HG03060 (cell line): ENCODE measurements around the gene CEP95.

Experiments used
- ATAC-seq: cut with Tn5 transposase; IDR thresholded peaks from one replicate; pipeline ENCODE4 v1.9.1; 2021; ENCODE audit warnings: low read depth, moderate number of reproducible peaks; ENCODE audit not compliant: unreplicated experiment

CEP95 gene

DNA sequence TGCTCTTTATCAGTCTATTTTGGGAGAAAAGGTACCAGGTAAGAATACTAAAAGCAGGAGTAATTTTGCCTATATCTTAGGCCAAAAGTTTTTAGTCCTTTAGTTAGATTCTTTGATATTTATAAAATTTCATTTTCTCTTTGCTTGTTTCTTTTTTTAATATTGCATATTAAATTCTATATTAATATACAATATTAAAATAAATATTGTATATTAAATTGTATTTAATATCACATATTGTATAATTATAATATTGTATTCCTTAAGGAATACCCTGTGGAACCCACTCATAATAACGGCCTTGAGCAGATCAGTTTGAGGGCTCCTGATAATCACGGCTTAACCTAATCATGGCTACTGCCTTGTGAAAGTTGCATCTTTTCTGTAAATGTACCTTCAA lies 1.9 kb downstream of the CEP95 start:
- no peak for ATAC-seq

DNA sequence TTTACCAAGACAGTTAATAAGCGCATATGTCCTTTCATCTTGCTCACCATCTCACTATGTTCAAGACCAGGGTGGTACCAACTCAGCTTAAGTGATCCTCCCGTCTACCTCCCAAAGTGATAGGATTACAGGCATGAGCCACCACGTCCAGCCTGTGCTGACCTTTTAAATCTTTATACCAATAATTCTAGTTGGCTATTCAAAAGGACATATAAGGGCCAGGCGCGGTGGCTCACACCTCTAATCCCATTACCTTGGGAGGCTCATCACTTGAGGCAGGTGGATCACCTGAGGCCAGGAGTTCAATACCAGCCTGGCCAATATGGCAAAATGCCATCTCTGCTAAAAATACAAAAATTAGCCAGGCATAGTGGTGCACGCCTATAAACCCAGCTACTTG lies 2.4 kb downstream of the CEP95 start:
- no peak for ATAC-seq

DNA sequence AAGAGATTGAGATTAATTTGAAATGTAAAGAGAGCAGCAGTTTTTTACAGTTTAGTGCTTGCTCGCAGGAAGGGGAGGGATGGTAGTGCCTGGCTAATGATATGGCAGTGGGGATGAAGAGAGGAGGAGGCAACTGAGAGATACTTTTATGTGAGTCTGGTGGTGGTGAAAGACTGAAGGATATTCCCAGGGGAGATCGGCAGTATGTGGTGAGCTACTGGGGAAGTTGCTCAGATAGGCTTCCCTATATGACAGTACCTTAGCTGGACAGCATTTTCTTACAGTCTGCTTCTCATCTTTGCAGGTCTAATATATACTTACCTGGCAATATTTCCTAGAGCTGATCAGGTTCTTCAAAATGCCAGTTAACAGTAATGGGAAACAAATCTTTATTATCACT lies 8.6 kb downstream of the CEP95 start:
- no peak for ATAC-seq

DNA sequence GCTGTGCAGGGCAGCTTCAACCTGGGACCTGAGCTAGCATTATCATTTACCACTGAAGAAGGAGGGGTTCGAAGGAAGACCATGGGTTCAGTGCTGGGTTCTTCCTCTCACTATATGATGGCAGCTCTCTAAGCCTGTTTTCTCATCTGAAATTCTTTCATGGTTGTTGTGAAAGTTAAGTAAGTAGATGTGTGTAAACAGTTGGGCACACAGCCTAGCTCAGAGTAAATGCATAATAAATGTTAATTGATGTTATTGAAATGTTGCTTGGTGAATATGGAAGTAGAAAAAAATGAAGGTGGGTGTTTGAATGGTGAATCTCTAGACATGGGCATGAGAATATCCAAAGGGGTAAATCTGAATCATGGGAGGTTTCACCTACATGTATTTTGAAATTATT lies 9.1 kb downstream of the CEP95 start:
- ATAC-seq = no peak

DNA sequence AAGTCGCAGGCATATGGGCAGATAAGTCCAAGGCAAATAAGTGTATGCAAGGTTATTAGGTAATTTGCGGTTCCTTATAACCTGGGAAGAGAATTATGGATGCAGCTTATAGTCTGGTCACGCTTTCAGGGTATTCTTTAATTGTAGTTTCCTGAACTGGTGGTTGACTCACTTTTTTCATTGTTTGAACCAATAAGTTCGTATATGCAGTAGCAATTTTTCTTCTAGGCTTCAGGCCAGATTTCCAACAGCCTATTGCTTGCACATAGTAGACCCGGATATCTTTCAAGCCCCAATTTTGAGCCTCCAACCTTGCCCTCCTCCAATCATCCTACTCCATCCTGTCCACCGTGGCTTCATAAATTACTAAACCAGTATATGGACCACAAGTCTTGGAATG lies 12.8 kb downstream of the CEP95 start:
- ATAC-seq = no peak

DNA sequence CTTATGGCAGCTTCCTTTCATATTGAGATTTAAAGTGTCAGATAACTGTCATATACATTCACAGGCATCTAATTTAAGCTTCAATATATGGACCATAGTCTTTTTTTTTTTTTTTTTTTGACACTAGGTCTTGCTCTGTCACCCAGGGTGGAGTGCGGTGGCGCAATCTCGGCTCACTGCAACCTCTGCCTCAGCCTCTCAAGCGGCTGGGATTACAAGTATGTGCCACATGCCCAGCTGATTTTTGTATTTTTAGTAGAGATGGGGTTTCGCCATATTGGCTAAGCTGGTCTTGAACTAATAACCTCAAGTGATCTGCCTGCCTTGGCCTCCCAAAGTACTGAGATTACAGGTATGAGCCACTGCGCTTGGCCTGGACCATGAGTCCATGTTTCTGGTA lies 13.6 kb downstream of the CEP95 start:
- ATAC-seq = no peak

DNA sequence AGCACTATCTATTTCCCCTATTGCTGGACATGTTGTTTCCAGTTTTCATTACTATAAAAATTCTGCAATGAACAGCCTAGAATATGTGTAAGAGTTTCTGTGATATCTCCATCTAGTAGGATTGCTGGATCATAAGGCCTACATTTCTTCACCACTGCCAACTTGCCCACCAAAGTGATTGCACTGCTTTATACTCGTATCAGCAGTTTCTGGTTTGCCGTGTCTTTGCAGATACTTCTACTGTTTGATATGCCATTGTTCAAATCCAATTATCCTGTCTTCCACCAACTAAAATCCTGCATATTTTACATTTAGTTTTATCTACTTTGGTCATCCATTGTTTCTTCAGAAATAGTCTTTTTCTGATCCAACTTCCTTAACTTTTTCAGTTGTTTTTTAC lies 21.1 kb downstream of the CEP95 start:
- ATAC-seq = no peak

DNA sequence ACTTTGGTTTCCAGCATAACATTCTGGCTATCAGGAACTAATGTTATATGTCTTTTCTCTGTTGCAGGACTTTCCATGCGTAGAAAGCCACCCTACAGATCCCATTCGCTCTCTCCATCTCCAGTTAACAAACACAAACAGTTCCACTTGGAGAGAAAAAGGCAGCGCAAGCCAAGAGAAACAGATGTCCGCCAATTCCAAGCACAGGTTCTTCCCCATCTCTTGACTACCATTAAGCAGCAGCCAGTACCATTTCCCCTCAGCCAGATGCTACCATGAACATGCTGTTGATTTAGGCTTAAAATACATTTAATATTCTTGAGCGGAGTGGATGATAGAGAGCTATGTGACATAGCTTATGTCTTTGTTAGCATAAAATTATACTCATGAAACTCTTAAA lies 22.4 kb downstream of the CEP95 start:
- ATAC-seq = no peak

DNA sequence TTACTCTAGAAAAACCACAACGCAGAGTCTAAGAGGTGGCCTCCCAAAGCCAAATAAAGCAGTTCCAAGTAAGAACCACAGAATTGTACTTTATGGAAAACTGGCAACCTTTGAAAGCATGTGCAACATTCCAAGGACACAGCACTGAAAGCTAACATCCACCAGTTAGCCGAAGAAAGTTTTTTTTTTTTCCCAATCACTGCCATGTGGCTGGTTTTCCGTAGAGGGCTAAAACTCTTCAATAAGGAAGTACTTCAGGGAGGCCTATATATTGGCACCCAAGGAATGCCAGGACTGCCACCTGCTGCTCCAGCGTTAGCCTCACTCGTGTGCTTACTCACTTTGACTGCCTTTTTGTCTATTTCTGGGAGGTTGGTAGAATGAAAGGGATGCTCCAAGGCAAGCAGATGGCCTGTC lies 25.2 kb downstream of the CEP95 start:
- ATAC-seq = no peak

DNA sequence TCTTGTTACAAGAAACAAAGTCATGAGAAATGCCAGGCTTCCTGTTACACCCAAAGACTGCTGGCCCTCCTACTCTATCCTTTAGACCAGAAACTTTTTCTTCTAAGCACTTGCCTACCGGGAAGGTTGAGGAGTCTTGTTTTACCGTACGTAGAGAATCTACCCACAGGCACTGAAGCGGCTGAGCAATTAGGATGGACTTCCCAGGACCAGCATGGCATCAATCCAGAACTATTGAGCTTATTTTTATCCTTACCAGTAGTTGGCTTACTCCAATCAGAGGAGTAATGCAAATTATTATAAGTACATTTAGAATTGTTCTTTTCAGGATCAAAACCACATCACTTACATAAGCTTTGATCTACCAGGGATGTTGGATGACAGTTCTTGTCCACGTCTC lies 25.6 kb downstream of the CEP95 start:
- ATAC-seq = no peak

DNA sequence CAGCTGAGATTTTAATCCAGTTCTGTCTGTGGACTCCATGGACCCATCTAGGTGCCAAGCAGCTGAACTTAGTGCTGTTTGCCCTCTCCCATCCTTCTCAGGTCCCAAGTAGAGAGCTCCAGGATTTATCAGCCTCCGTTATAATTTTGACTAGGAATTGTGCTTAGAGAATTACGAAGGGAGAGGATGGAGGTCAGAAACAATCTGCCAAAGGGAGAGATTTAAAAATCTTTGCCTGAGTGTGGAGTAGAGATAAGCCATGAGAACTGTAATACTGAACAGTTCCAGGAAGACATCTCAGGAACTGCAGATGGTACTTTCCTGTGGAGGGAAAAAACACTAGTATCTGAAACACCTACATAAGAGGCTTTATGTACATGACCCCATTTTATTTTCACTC lies 27.0 kb downstream of the CEP95 start:
- no peak for ATAC-seq

DNA sequence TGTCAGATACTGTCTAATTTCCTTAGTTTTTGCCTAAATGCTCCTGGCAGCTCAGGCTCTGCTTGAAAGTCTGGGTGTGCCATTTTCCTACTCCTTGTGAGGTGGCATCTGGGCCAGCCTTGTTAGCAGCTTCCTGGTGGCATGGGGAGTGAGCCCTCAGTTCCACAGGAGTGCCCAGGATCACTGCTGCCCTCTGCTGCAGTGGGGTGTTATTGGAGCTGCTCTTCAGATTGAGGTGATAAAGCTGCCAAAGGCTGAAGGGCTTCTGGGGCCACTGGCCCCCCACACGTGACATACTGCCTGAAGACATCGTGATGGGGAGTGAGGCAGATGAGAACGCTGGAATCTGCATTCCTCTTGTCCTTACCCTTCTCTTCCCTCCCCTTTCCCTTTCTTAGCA lies 27.4 kb downstream of the CEP95 start:
- no peak for ATAC-seq

DNA sequence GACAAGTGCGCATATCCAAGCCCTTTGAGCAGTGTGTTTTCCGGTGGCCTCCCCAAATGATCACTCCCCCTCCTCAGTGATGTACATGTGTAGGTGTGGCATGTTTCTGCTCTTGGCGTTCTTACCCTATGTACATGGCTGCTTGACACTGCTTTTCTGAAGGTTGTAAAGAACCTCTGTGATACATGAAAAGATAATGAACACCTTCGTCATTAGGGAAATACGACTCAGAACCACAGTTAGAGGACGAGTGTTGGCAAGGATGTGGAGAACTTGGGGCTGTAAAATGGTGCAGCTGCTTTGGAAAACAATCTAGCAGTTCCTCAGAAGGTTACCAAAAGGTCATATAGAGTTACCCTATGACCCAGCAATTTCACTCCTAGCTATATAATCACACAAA lies 28.6 kb downstream of the CEP95 start:
- no peak for ATAC-seq

DNA sequence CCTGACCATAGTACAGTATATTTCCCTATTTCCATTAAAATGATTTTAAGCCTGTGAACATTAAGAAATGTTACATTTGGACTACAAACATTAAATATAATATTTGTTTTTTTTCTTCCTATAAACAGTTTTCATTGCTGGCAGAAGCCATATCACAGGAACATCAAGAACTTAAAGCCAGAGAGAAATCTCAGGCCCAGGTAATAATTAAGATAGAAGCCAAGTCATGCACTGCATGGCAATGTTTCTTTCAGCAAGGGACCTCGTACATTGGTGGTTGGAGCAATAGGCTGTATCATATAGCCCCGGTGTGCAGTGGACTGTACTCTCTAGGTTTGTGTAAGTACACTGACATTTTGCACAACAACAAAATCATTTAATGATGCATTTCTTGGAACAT lies 30.1 kb downstream of the CEP95 start:
- ATAC-seq = no peak

DNA sequence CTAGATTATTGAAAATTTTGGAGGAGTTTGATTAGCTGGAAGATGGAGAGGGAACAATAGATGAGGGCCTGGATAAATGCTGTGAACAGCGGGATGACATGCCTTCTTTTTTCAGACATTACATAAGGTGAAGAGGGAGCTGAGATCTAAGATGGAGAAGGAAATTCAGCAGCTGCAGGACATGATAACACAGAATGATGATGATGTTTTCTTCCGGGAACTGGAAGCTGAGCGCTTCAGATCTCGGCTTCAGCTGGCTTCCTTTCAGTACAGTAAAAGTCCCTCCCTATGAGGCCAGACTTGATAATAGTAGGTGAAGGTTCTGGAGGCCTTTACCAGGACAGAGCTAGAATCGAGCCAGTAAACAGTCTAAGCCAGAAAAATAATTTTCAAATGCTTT lies 30.7 kb downstream of the CEP95 start:
- no peak for ATAC-seq

DNA sequence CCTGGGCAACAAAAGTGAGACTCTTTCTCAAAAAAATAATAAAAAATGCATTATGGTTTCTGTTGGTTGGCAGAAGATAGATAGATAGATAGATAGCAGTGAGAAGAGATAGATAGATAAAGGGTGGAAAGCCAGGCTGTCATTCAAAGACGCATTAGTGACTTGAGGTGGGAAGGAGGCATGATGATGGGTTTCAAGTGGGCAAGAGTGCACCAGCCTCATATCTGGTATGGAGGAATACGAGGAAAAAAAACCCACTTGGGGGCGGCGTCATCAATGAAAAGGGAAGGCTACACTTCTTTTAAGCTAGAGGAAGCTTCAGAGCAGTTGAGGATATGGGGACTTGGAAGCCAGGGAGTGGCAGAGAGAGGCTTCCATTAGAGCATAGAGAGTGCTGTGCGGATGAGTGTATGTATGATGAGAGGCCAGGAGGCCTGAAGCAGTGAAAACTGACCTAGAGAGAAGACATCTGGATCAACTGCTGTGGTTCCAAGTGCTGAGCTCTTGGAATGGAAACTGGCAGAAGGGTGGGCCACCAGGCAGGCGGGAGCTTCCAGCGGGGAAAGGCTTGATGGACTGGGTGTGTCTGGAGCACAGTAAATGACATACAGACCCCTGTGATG lies 31.8 kb downstream of the CEP95 start:
- no peak for ATAC-seq

DNA sequence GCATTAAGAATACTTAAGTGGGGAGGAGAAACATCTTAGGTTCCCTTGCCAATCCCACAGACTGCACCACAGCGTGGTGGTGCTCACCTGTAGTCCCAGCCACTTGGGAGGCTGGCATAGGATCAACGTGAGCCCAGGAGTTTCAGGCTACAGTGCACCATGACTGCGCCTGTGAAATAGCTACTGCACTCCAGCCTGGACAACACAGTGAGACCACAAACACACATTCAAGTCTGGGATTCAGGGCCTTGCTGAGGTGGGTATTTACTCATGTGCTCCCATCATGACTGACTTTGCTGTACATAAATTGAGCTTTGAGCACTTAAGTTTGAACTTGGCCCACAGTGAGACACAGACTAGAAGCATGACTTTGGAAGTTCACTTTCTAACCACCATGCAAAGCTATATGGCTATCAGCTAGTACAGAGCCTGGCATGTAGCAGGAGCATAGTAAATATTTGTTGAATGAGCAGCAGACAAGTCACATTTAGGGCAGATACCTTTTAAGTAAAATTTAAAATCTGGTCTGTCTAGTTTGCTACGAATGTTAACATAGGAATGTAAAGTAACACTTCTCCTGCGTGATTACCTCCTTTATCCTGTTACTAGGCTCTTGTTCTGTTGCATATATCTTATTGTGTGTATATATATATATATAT lies 33.5 kb downstream of the CEP95 start:
- no peak for ATAC-seq

DNA sequence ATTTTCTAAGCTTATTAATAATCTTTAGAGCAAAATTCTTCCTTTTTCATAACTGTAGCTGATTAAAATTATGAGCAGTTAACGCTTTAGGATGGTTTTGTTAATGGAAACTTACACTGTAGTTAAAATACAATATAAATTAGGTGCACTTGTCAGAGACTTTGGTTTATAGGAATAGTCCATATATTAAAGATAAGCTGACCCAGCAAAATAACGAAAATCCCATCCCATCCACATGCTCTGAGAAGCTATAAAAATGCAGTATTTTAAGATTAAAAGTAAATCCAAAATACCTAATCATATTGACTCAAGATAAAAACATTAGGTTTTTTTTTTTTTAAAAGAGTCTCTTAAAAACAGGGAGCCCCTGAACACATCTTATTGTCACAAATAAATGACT lies 38.0 kb downstream of the CEP95 start:
- no peak for ATAC-seq

DNA sequence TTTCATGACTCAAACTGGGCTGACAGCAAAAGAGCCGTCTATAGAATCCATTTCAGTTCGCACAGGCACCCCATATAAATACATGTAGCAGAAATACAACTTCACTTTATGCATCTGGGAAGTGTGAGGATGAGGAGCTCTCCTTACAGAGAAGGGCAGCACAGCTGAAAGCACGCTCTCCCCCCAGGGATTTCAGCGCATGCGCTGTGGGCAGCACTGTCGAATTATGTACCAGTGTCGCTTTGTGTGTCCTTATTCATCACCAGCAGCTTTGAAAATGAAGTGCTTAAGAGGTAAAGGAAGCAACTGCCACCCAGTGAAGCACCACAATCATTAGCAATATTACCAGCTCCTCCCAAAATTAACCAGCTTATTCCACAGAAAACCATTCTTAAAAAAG lies 39.9 kb downstream of the CEP95 start:
- no peak for ATAC-seq

DNA sequence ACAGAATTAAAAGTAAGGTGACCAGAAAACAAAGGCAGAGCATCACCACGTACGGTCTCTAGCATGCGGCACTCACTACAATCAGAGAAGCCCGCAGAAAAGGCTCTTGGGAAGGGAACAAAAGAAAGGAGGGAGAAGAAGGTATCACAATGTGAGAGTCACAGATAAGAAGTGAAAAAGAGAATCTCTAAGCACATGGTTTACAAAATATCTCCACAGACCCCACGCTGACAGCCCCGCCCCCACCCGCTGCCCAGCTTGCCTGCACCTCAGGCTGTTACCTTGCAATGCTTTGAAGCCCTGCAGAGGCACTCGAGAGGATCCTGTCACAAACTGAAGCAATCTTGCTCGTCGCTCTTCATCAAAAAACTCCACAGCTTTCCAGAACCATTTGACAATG lies 40.5 kb downstream of the CEP95 start:
- no peak for ATAC-seq

DNA sequence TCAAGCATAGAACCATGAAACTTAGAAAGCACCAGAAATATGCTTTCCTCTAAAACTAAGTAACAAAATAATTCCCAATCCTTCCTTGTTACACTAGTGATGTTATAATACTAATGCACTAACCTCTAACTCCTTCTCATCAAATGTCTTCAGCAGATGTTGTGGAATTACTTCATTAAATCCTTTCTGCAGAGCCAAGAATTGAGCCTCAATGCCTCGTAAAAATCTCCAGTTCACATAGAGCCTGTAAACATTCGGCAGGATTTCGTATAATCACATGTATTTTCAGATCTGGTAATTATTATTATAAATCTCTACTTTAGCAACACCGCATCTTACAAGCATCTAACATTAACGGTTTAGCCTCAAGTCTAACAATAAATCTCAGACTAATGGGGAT lies 44.7 kb downstream of the CEP95 start:
- no peak for ATAC-seq

DNA sequence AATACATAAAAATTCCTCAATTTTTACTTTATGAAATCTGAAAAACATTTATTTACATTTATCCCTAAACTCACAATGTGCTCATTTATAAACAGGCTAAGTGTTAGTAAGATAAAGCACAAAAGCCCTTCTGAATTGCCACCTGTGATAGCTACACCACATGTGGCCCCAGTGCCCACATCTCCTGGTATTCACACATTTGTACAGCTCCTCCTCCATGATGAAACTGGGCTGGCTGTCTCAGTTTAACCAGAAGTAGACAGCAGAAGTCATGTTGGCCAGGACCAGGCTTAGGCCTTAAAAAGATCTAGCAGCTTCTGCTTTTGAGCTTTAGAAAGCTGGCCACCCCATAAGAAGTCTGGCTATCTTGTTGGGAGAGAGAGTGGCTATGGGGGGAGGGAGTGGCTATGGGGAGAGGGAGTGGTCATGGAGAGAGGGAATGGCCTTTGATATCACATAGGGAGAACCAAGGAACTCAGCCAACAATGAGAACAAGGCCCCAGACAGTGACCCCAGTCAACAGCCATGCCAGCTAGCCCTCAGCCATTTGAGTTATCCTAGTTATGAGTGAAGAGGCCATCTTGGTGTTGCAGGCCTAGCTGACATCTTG lies 47.4 kb downstream of the CEP95 start:
- no peak for ATAC-seq
